Left hindlimb (tissue), 1 donor: ENCODE data around the gene RNF187.
A peak's percentile ranks its signal among the peaks of the same experiment; 100 is the strongest.
"Not testable (repeated sequence)": the region's sequence is repeated elsewhere in the genome, so short reads cannot be mapped to it uniquely, and the experiment has no call there.

Experiments
- DNase-seq: peaks from one replicate; pipeline ENCODE4 v3.0.0-alpha.2; 2018

RNF187 gene

GRCh38 chr1:228488818-228489674 is 1.9 kb downstream of the RNF187 start:
- no peak for DNase-seq

GRCh38 chr1:228490120-228491078 is 3.2 kb downstream of the RNF187 start:
- no peak for DNase-seq

GRCh38 chr1:228493141-228494043 is 6.2 kb downstream of the RNF187 start:
- no peak for DNase-seq

GRCh38 chr1:228494044-228494353 is 6.8 kb downstream of the RNF187 start:
- no peak for DNase-seq

GRCh38 chr1:228494391-228494790 is 7.2 kb downstream of the RNF187 start:
- DNase-seq, result no peak

- no peak for DNase-seq
Measured at GRCh38 chr1:228494970-228495853, 8.0 kb downstream of the RNF187 start.

- no peak for DNase-seq
Measured at GRCh38 chr1:228496084-228496483, 8.9 kb downstream of the RNF187 start.

- DNase-seq, result no peak
Measured at GRCh38 chr1:228496494-228496893, 9.3 kb downstream of the RNF187 start.

- DNase-seq, result no peak
Measured at GRCh38 chr1:228497206-228497605, 10.0 kb downstream of the RNF187 start.

- no peak for DNase-seq
Measured at GRCh38 chr1:228497817-228498216, 10.6 kb downstream of the RNF187 start.

- no peak for DNase-seq
Measured at GRCh38 chr1:228500143-228500734, 13.1 kb downstream of the RNF187 start.

- peak; percentile 84 for DNase-seq
Measured at GRCh38 chr1:228500901-228501871, 14.0 kb downstream of the RNF187 start.

- no peak for DNase-seq
Measured at GRCh38 chr1:228502522-228502921, 15.3 kb downstream of the RNF187 start.

- DNase-seq, result not testable (repeated sequence)
Measured at GRCh38 chr1:228505944-228506343, 18.8 kb downstream of the RNF187 start.

- DNase-seq, result no peak
Measured at GRCh38 chr1:228507961-228508652, 20.9 kb downstream of the RNF187 start.

- DNase-seq, result no peak
Measured at GRCh38 chr1:228508840-228509415, 21.7 kb downstream of the RNF187 start.

GRCh38 chr1:228510101-228510802 is 23.1 kb downstream of the RNF187 start:
- DNase-seq, result no peak

GRCh38 chr1:228510803-228511413 is 23.7 kb downstream of the RNF187 start:
- no peak for DNase-seq
